GM12878 (cell line): ENCODE measurements around the gene CCSER1. TPM values are rescaled to one million over a fixed set of nuclear protein-coding genes. Genes with fewer than 3 reads are reported as not detected.

Experiments used
- ATAC-seq: fragments of 200-7000 bp; cut with Tn5 transposase; 3 replicates; pipeline ENCODE4 v1.9.1; 2020; ENCODE audit warnings: mild to moderate bottlenecking, moderate library complexity
- BruUV-seq: library from RNA; stranded (reverse); fragments of 400-500 nt; replicated peaks from 2 replicates; lab custom pipeline; 2021; lab: Mats Ljungman, UMichigan
- CTCF ChIA-PET: fragments of 300-600 bp; sonication (Branson Sonifier 250); formaldehyde crosslinking; extraction: SDS; loops from one replicate; lab custom pipeline; 2021; ENCODE audit warnings: inconsistent platforms; lab: Yijun Ruan, JAX
- POLR2A ChIA-PET: fragments of 350-600 bp; formaldehyde crosslinking; extraction: SDS; loops from one replicate; lab custom pipeline; 2021; ENCODE audit warnings: inconsistent platforms; lab: Charles Lee
- RAD21 ChIA-PET: fragments of 300-600 bp; sonication (Branson Sonifier 250); formaldehyde crosslinking; loops from one replicate; lab custom pipeline; 2023; ENCODE audit warnings: antibody characterized with exemption; ENCODE audit not compliant: unreplicated experiment; lab: Charles Lee
- SMC1A ChIA-PET: fragments of 300-600 bp; sonication (Branson Sonifier 250); formaldehyde crosslinking; loops from one replicate; lab custom pipeline; 2023; ENCODE audit not compliant: unreplicated experiment, uncharacterized antibody; lab: Charles Lee
- DNase-seq: peaks from one replicate; pipeline ENCODE4 v3.0.0-alpha.2; 2011; ENCODE audit warnings: low read depth, low spot score
- FAIRE-seq: peaks from 3 replicates; lab custom pipeline; 2011; peaks lifted over from hg19 to GRCh38; lab: Jason Lieb, UNC
- H2AFZ ChIP-seq: 2 replicates; pipeline ENCODE4 v1.6.0; 2011; ENCODE audit warnings: low read depth, low read length, control low read depth; ENCODE audit not compliant: control insufficient read depth
- H3K27ac ChIP-seq: 2 replicates; pipeline ENCODE4 v1.5.1; 2011; ENCODE audit warnings: control low read depth; ENCODE audit not compliant: control insufficient read depth, insufficient read depth
- H3K27me3 ChIP-seq, 2 experiments: replicated peaks in 1 of 2; 2 replicates each; pipeline versions ENCODE4 v1.6.0 to v1.6.1; 2011; ENCODE audit warnings: low read length in 1 of 2; ENCODE audit not compliant: control insufficient read depth in 2 of 2, insufficient read depth in 2 of 2
- H3K36me3 ChIP-seq, 2 experiments: 2 replicates each; pipeline ENCODE4 v1.5.1; 2011; ENCODE audit warnings: low read length in 1 of 2; ENCODE audit not compliant: control insufficient read depth in 2 of 2, insufficient read depth in 2 of 2
- H3K4me1 ChIP-seq: 2 replicates; pipeline ENCODE4 v1.6.1; 2011; ENCODE audit warnings: mild to moderate bottlenecking, low read length, moderate library complexity, mixed read lengths; ENCODE audit not compliant: control insufficient read depth, insufficient read depth
- H3K4me2 ChIP-seq: 2 replicates; pipeline ENCODE4 v1.6.0; 2011; ENCODE audit warnings: control low read depth; ENCODE audit not compliant: control insufficient read depth, insufficient read depth
- H3K4me3 ChIP-seq: fragments of 200-600 bp; sonication (generic); 2 replicates; pipeline ENCODE4 v1.5.1; 2016
- H3K79me2 ChIP-seq: 2 replicates; pipeline ENCODE4 v1.6.0; 2011; ENCODE audit warnings: low read length; ENCODE audit not compliant: control insufficient read depth, insufficient read depth
- H3K9ac ChIP-seq: 2 replicates; pipeline ENCODE4 v1.8.0; 2011; ENCODE audit warnings: low read length, control low read depth, mixed read lengths; ENCODE audit not compliant: control insufficient read depth, insufficient read depth
- H3K9me3 ChIP-seq: replicated peaks from 3 replicates; pipeline ENCODE4 v1.5.1; 2011; ENCODE audit warnings: mild to moderate bottlenecking, low read length; ENCODE audit not compliant: control insufficient read depth, insufficient read depth
- H4K20me1 ChIP-seq: 2 replicates; pipeline ENCODE4 v1.6.0; 2011; ENCODE audit not compliant: control insufficient read depth, insufficient read depth
- BMI1 ChIP-seq: fragments of 450-650 bp; IDR thresholded peaks from 2 replicates; pipeline ENCODE4 v1.6.1; 2016; ENCODE audit warnings: mild to moderate bottlenecking, moderate library complexity, borderline replicate concordance
- EP300 ChIP-seq, 2 experiments: fragments of 150-350 bp in 1 of 2; IDR thresholded peaks; 2 replicates each; pipeline ENCODE4 v1.6.1; 2011 to 2012; ENCODE audit warnings: low read depth in 2 of 2, low read length in 2 of 2, borderline replicate concordance in 1 of 2, improper control_type of control experiment in 1 of 2, inconsistent platforms in 1 of 2; ENCODE audit not compliant: control insufficient read depth in 1 of 2
- RELB ChIP-seq: fragments of 450-650 bp; IDR thresholded peaks from 2 replicates; pipeline ENCODE4 v1.6.1; 2017; ENCODE audit warnings: low read depth, mild to moderate bottlenecking, moderate library complexity
- SMAD5 ChIP-seq: IDR thresholded peaks from 2 replicates; pipeline ENCODE4 v1.6.1; 2016; ENCODE audit warnings: antibody characterized with exemption, low read depth
- WGBS: methylation state at CpG from one replicate; pipeline ENCODE4 v1.1.6; 2016; ENCODE audit warnings: low lambda C conversion rate; ENCODE audit not compliant: insufficient replicate concordance, insufficient coverage; ENCODE audit errors: missing lambda C conversion rate; 5-methylcytosine and 5-hydroxymethylcytosine counted together
- in situ Hi-C: fragments of 300-500 bp; cut with MboI; formaldehyde crosslinking; loops from 9 replicates; pipeline ENCODE4 v1.14.3; 2018; ENCODE audit warnings: mixed read lengths
- intact Hi-C: fragments of 100-400 bp; cut with micrococcal nuclease; formaldehyde crosslinking; loops from one replicate; pipeline ENCODE4 v1.14.2; 2022; ENCODE audit not compliant: unreplicated experiment
- polyA plus RNA-seq, 11 experiments: library from polyadenylated mRNA; depleted of rRNA in 4 of 11; unstranded in 6 of 11; stranded (reverse) in 5 of 11; fragments of >200 nt; fragmentation: Nextera tagmentation in 4 of 11; fragmentation: Illumina TruSeq in 1 of 11; extraction: Ambion mirVana in 4 of 11; extraction: Trizol in 1 of 11; gene quantifications; 1 replicate in 1 of 11; 2 replicates in 10 of 11; pipeline versions ENCODE4 v1.2.1 to v1.2.3, GENCODE V29; 2011 to 2016; ENCODE audit warnings: inconsistent platforms in 2 of 11, missing spikeins in 2 of 11, low read depth in 1 of 11
- total RNA-seq, 4 experiments: library from RNA; depleted of rRNA in 3 of 4; stranded (reverse); fragments of >200 nt in 3 of 4; fragmentation: Illumina TruSeq in 1 of 4; extraction: Trizol in 1 of 4; gene quantifications; 2 replicates each; pipeline versions ENCODE4 v1.2.1 to v1.2.3, GENCODE V29; 2013 to 2021

CCSER1 gene
- total and polyA plus RNA-seq, 10 of the 15 experiments (the other 5 are each of a cell fraction or from before 2014, with no cell fraction given): 0.22 to 2.7 (median 1.0) TPM

- in situ Hi-C loops (no loop called here), intact Hi-C loops (no loop called here)
- FAIRE-seq (no peak), ATAC-seq (peak; percentile 69), DNase-seq (no peak)
- no peaks in the 10 kb centered on the region for H3K27me3 ChIP-seq
- H3K4me1 ChIP-seq: no peaks in the 10 kb centered on the region
- ChIA-PET RAD21 (no interaction called here), SMC1A (interaction anchor here (0.6 to 2.0 kb wide), 3 partner anchors 13 to 176 kb away, joined by 3 to 4 read pairs (median 4); no protein-coding TSS in a partner anchor), POLR2A (interaction anchor here (0.7 kb wide), 1 partner anchor 82 kb away, joined by 3 read pairs; no protein-coding TSS in a partner anchor), CTCF (interaction anchor here (0.7 to 1.0 kb wide), 2 partner anchors 10 kb away, joined by 3 read pairs; no protein-coding TSS in a partner anchor)
- H3K9me3 ChIP-seq: no peaks in the 10 kb centered on the region
- no peak overlapping the region for H3K4me2 ChIP-seq
- TF ChIP-seq SMAD5: no peak
- peak; percentile 94 for TF ChIP-seq BMI1
- peak; percentile 41; the same call in 1 of the 2 replicates for TF ChIP-seq RELB
- TF ChIP-seq EP300 (IDR thresholded peaks at IDR 0.05; ENCODE audit: borderline replicate concordance in 1 of 2, control insufficient read depth in 1 of 2, low read depth in 2 of 2, low read length in 2 of 2): peak in 1 of 2 experiments; percentile 30; a peak in 1 of 4 replicates
- no peak overlapping the region for H3K27ac ChIP-seq
- H3K4me3 ChIP-seq: no peak overlapping the region
- H3K79me2 ChIP-seq: no peaks in the 10 kb centered on the region
- no peak overlapping the region for H3K9ac ChIP-seq
- no peak overlapping the region for H2AFZ ChIP-seq
- no peaks in the 10 kb centered on the region for H4K20me1 ChIP-seq
- WGBS: 4% methylated on average over 2 of the region's 2 CpGs
- H3K36me3 ChIP-seq: no peaks in the 10 kb centered on the region
- BruUV-seq: no TSS peak
Measured at GRCh38 chr4:91288702-91289311, 1161.6 kb downstream of the CCSER1 start.
